GM21717 (cell line): Measurements from ENCODE around the gene AKT1.
A peak's percentile ranks its signal among the peaks of the same experiment; 100 is the strongest.
"Not testable (repeated sequence)": the region's sequence is repeated elsewhere in the genome, so short reads cannot be mapped to it uniquely, and the experiment has no call there.

Experiments
- ATAC-seq: cut with Tn5 transposase; IDR thresholded peaks from one replicate; pipeline ENCODE4 v1.9.1; 2021; ENCODE audit warnings: mild to moderate bottlenecking, moderate library complexity; ENCODE audit not compliant: unreplicated experiment

AKT1 gene

GRCh38 chr14:104794993-104795780, at the start of gene AKT1:
Gene AKT1 (minus strand): TSS chr14:104795748. CDS start chr14:104792643, 3,105 bp downstream.
- ATAC-seq = no peak

DNA sequence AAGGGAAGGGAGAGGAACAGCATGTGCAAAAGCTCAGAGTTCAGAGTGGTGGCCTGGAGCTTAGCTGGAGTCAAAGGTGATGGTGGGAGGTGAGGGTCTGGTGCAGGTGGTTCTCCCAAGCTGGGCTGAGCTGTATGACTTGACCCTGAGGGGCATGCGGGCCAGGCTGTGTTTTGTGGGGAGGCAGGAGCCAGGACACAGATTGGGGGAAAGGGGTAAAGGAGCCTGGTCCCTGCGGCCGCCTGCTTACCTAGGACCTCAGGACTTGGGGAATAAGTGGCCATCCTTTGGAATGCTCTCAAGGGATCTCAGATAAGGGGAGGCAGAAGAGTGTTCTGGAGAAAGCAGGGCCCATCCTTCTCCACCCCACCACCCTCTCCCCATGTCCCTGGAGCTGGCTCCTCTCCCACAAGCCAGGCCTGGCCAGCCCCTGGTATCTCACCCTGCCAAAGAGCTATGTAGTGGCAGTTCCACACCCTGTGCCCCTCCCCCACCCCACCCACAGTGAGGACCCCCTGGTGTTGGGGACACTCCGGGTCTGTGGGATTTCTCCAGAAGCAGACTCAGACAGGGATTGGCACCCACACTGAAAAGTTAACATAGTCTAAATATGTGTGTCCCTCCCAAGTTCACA, 49.6 kb upstream of the AKT1 start:
- ATAC-seq = no peak

DNA sequence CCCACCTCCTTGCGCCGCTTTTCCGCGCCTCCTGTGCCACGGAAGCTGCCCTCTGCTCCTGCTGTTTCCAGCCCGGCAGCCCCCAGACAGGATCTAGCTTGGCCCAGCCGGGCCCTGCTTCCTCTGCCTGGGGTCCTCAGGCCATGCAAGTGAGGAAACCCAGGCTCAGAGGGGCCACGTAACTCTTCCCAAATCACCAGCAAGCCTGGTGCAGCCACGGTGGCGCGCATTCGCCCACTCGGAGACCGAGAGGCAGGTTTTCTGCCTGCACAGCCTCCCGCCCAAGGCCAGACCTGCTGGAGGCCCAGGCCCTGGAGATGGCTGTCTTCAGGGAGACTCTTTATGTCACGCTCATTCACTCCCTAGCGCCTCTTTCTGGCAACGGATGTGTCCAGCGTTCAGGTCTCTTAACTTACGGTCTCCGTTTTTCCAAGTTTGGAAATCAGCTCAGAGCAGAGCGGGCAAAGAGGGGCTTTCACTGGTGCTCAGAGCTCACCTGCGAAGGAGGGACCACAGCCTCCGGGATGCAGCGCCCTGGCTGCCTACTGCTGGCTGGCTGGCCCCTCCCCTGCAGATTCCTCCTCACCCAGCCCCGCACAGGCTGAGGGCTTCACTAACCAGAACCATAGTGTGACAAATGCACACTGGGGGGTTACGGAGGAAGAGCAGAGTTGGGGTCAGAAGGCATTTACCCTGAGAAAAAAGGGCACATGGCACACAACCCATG, 48.9 kb upstream of the AKT1 start:
- no peak for ATAC-seq

GRCh38 chr14:104843442-104844305, 48.1 kb upstream of the AKT1 start:
- ATAC-seq = no peak

DNA sequence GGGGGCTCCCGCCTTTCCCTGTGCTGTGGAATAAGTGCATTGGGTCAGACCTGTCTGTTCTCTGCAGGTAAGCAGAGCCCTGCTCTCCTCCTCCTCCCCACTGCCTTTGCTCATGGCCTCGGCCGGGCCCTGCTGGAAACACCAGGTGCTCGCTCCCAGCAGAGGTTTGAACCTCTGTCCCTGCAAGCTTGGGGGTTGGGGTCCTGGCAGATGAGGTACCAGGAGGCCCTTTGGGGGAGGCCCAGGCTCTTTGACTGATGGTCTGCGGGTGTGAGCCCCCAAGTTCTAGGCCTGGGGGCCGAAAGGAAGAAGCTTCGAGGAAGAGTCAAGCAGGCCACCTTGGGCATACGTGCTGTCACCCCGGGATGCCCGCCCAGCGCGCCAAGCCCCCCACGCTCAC, 47.5 kb upstream of the AKT1 start:
- ATAC-seq = no peak

DNA sequence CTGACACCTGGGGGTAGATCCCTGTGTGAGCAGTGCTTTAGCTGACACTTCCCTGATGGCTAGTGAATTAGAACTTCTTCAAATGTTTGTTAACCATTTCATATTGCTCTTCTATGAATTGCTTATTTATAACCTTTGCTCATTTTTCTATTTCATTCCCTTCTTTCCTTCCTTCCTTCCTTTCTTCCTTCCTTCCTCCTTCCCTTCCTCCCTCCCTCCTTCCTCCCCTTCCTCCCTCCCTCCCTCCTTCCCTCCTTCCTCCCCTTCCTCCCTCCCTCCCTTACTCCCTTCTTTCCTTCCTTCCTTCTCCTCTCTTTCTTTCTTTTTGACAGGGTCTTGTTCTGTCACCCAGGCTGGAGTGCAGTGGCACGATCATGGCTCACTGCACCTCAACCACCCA, 46.2 kb upstream of the AKT1 start:
- ATAC-seq = no peak

GRCh38 chr14:104836171-104836935, 40.8 kb upstream of the AKT1 start:
- ATAC-seq = not testable (repeated sequence)

DNA sequence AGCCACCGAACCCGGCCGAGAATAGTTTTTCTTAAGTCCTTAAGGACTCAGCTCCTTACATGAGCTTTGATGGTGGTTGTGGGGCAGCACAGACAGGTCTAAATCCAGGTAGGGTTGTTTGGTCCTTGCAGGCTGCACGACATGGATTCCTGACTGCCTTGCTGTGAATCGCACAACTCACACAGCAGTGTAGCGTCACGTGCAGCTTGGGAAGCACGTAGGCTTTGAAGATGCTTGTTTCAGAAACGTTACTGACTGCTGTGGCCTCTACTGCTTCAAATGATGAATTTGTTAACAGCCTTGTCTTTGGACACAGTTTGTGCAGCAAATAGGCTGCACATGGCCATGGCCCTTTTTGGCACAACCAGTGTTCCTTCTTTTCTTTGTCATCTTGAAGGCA, 35.2 kb upstream of the AKT1 start:
- no peak for ATAC-seq

- ATAC-seq = no peak
Measured at GRCh38 chr14:104827177-104828055, 31.9 kb upstream of the AKT1 start.

DNA sequence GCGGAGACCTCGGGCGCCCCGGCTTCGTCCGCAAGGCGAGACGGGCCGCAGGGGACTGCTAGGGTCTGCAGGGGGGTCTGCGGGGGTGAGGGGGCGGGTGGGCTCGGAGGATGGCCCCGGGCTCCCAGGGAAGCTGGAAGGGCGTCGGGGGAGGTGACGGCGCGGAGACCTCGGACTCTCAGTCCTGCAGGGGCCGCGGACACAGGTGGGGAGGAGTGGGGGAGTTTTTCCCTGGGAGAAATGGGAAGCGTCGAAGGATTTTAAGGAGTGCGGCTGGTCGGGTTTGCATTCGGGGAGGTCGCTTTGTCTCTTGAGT, 31.3 kb upstream of the AKT1 start:
- ATAC-seq = no peak

DNA sequence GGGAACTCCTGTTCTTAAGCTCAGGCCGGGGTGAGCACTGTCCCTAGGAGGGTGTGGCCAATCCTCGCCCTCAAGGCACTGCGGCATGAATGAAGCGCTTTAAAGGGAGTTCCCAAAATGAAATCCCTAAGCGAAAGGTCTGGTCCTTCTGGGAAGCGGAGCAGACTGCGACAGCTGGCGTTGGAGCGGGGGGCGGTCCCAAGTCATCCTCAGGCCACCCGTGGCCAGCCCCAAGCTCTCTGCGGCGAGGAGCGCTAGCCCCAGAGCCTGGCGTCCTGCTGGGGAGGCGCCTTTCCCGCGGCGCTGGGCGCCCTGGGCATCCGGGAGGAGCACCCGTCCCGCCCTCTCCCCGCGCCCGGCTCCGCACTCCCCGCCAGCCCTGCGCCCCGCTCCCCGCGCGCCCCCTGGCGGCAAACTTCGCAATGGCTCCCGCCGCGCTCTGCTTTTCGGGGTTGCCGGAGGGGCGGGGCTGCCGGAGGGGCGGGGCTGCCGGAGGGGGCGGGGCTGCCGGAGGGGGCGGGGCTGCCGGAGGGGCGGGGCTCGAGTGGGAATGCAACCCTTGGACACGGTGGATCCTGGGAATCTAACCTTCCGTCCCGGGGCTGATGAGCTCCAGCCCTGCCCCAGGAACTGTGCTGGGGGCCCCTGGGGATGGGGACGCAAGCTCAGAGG, 30.8 kb upstream of the AKT1 start:
- ATAC-seq = peak; percentile 71

DNA sequence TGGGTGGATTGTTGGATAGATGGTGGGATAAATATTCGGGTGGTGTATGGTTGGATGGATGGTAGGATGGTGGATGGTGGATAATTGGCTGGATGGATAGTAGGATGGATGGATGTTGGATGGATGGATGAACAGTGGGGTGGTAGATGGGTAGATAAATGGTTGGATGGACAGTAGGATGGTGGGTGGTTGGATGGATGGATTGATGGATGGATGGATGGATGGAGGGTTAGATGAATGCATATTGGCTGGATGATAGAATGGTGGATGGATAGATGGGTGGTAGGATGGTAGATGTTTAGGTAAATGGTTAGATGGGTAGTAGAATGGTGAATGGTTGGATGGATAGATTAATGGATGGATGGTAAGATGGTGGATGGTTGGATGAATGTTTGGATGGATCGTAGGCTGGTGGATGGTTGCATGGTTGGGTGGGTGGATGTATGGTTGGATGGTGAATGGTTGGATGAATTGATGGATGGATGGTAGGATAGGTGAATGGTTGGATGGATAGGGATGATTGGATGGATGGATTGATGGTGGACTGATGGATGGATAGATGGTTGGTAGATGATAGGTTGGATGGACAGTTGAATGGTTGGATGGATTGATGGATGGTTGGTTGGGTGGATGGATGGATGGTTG, 28.9 kb upstream of the AKT1 start:
- no peak for ATAC-seq

- ATAC-seq = no peak
Measured at GRCh38 chr14:104822821-104823615, 27.5 kb upstream of the AKT1 start.

DNA sequence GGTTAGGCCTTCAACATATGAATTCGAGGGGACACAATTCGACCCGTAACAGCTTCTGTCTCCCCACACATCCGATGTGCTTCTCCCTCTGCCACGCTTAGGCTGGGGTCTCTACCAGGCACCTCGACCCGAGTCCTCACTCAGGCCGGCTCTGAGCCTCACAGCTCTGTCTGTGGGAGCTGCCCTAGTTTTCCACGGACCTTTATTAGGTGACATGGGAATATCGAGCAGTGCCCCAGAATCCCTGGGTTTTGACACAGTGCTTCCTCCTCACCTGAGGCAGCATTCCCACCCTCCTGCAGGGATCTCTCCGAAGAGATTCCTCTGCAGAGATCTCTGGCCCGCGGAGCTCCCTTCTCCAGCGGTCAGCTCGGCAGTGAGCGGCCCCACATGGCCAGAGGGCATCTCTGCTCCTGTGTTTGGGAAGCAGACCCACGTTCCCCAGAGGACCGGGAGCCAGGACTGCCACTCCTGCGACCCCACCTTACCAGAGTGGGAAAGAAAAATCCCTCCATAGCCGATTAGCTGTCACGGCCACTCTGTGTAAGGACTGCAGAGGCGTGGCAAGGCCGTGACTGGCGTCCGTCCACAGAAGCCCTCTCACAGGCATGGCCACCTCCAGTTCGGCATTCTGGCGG, 26.5 kb upstream of the AKT1 start:
- no peak for ATAC-seq

DNA sequence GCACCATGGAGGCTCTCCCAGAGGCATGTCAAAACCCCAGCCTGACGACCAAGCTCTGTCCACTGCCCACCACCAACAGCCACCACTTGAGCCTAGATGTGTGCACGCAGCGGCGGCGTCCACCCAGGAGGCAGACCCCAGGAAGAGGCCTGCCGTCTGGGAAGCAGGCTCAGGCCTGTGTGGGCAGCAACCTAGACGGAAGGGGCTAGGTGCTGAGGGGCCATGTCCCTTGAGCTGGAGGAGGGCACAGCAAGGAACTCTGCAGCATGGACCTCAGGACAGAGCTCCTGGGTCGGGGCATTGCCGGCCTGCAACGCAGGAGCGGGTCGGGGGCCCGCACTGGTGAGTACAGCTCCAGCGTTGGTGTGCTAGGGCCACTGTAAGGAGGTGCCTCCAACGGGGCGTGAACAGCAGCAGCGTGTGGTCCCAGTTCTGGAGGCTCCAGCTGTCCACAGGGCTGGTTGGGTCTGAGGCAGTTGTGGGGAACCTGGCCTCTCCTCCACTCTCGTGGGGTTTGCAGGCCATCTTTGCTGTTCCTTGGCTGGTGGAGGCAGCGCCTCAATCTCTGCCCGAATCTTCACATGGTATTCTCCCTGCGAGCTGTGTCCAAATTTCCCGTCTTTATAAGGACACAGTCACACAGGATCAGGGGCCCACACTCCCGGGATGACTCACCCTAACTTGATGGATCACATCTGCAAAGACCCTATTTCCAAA, 25.8 kb upstream of the AKT1 start:
- no peak for ATAC-seq

DNA sequence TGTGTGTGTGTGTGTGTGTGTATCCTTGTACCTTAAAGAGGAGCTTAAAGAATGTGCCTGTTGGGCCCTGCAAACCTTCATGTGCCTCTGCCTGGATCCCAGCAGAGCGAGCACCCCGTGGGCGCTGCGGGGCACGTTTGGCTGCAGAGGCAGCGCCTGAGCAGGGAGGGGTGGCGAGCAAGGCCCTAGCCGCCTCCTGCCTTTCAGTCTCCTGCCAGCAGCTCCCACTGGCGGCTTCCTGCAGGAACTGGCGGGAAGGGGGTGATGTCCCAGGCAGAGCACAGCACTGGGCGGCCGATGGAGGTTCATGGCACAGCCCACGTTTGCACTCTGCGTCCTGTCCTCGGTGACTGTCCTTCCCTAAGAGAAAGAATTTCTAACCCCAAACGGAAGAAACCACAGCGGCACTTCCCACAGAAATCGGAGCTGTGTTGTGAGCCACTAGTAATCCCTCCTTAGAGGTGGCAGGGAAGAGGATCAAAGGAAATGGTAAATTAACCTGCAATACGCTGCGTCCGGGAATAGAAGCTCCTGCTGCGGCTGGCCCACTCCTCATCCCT, 25.2 kb upstream of the AKT1 start:
- ATAC-seq = no peak
